H1 (cell line): ENCODE results near the gene MAML1. TPM values are rescaled to one million over a fixed set of nuclear protein-coding genes. Genes with fewer than 3 reads are reported as not detected.

Experiments
- CTCF ChIA-PET: fragments of 300-600 bp; sonication (Branson Sonifier 250); formaldehyde crosslinking; loops from one replicate; lab custom pipeline; 2021; ENCODE audit not compliant: partially characterized antibody; lab: Charles Lee
- POLR2A ChIA-PET: fragments of 300-600 bp; sonication (Branson Sonifier 250); formaldehyde crosslinking; loops from one replicate; lab custom pipeline; 2021; ENCODE audit warnings: inconsistent platforms; ENCODE audit not compliant: partially characterized antibody; lab: Charles Lee
- DNase-seq, 2 experiments: peaks; one replicate each; pipeline versions ENCODE4 v3.0.0 to v3.0.0-alpha.2; 2010 to 2022; ENCODE audit warnings: low spot score in 2 of 2, low read depth in 1 of 2, mixed read lengths in 1 of 2
- FAIRE-seq: peaks from 2 replicates; lab custom pipeline; 2011; peaks lifted over from hg19 to GRCh38; lab: Jason Lieb, UNC
- H2AFZ ChIP-seq: 2 replicates; pipeline ENCODE4 v1.8.1; 2012; ENCODE audit warnings: low read length, inconsistent platforms
- H2AK5ac ChIP-seq: 2 replicates; pipeline ENCODE4 v1.6.1; 2013; ENCODE audit warnings: low read depth, low read length
- H2BK120ac ChIP-seq: replicated peaks from 2 replicates; pipeline ENCODE3; 2013; ENCODE audit warnings: low read depth, low read length, inconsistent platforms
- H2BK12ac ChIP-seq: 2 replicates; pipeline ENCODE4 v1.6.1; 2013; ENCODE audit warnings: low read depth, low read length
- H2BK15ac ChIP-seq: 2 replicates; pipeline ENCODE4 v1.6.1; 2013; ENCODE audit warnings: low read length
- H2BK20ac ChIP-seq: 2 replicates; pipeline ENCODE4 v1.6.1; 2013; ENCODE audit warnings: low read length
- H2BK5ac ChIP-seq: 2 replicates; pipeline ENCODE4 v1.6.1; 2013; ENCODE audit warnings: low read depth, low read length
- H3K14ac ChIP-seq: 2 replicates; pipeline ENCODE4 v1.6.1; 2013; ENCODE audit warnings: inconsistent platforms; ENCODE audit not compliant: insufficient read length
- H3K18ac ChIP-seq: 2 replicates; pipeline ENCODE4 v1.6.1; 2013; ENCODE audit warnings: low read length; ENCODE audit errors: extremely low read depth
- H3K23ac ChIP-seq: 2 replicates; pipeline ENCODE4 v1.6.1; 2013; ENCODE audit warnings: inconsistent platforms; ENCODE audit not compliant: insufficient read length
- H3K23me2 ChIP-seq: 2 replicates; pipeline ENCODE4 v1.6.1; 2013; ENCODE audit warnings: low read depth, low read length
- H3K27ac ChIP-seq: 2 replicates; pipeline ENCODE4 v1.6.1; 2011; ENCODE audit warnings: low read depth, low read length, inconsistent platforms
- H3K27me3 ChIP-seq, 4 experiments: replicated peaks in 1 of 4; 1 replicate in 1 of 4; 2 replicates in 3 of 4; pipeline versions ENCODE4 v1.6.1 to v1.8.1; 2011 to 2013; ENCODE audit warnings: low read length in 3 of 4, mild to moderate bottlenecking in 3 of 4, inconsistent platforms in 2 of 4, mixed read lengths in 2 of 4, moderate library complexity in 1 of 4; ENCODE audit not compliant: control insufficient read depth in 3 of 4, insufficient read depth in 3 of 4; ENCODE audit errors: extremely low read depth in 1 of 4
- H3K36me3 ChIP-seq, 4 experiments: 2 replicates each; pipeline versions ENCODE4 v1.6.1 to v1.8.1; 2011 to 2013; ENCODE audit warnings: mild to moderate bottlenecking in 4 of 4, low read length in 3 of 4, moderate library complexity in 2 of 4, control low read depth in 1 of 4, inconsistent platforms in 1 of 4; ENCODE audit not compliant: insufficient read depth in 4 of 4, control insufficient read depth in 2 of 4
- H3K4ac ChIP-seq: replicated peaks from 2 replicates; pipeline ENCODE3; 2013; ENCODE audit warnings: low read length, low read depth, mixed read lengths, inconsistent platforms; ENCODE audit not compliant: insufficient read length
- H3K4me1 ChIP-seq, 4 experiments: replicated peaks in 1 of 4; 1 replicate in 1 of 4; 2 replicates in 3 of 4; pipeline versions ENCODE4 v1.6.1 to v1.8.1; 2011 to 2013; ENCODE audit warnings: low read length in 3 of 4, inconsistent platforms in 2 of 4, mixed read lengths in 1 of 4; ENCODE audit not compliant: insufficient read depth in 4 of 4, control insufficient read depth in 3 of 4
- H3K4me2 ChIP-seq, 2 experiments: 2 replicates each; pipeline versions ENCODE4 v1.6.1 to v1.8.1; 2011 to 2013; ENCODE audit warnings: low read depth in 2 of 2, low read length in 2 of 2, control low read depth in 1 of 2, inconsistent platforms in 1 of 2, mild to moderate bottlenecking in 1 of 2; ENCODE audit not compliant: insufficient read depth in 1 of 2
- H3K4me3 ChIP-seq, 4 experiments: fragments of 200-600, 300-600 bp in 1 of 4; sonication (generic), shearing (Covaris generic), sonication (Bioruptor Twin) in 1 of 4; 2 replicates each; pipeline versions ENCODE4 v1.5.1 to v1.8.1; 2011 to 2016; ENCODE audit warnings: low read length in 4 of 4, low read depth in 3 of 4, control low read depth in 2 of 4, inconsistent platforms in 2 of 4, mild to moderate bottlenecking in 2 of 4, mixed read lengths in 1 of 4, moderate library complexity in 1 of 4; ENCODE audit not compliant: insufficient read depth in 2 of 4; ENCODE audit errors: extremely low read depth in 1 of 4
- H3K56ac ChIP-seq: replicated peaks from 2 replicates; pipeline ENCODE3; 2013; ENCODE audit warnings: low read depth, mild to moderate bottlenecking, mixed read lengths, low read length, inconsistent platforms; ENCODE audit not compliant: insufficient read length
- H3K79me1 ChIP-seq: 2 replicates; pipeline ENCODE4 v1.6.1; 2013; ENCODE audit warnings: low read depth, low read length, control low read depth
- H3K79me2 ChIP-seq, 2 experiments: 2 replicates each; pipeline versions ENCODE4 v1.6.1 to v1.8.1; 2012 to 2013; ENCODE audit warnings: low read length in 2 of 2, mild to moderate bottlenecking in 2 of 2, inconsistent platforms in 1 of 2; ENCODE audit not compliant: insufficient read depth in 2 of 2, control insufficient read depth in 1 of 2
- H3K9ac ChIP-seq, 4 experiments: replicated peaks in 1 of 4; 1 replicate in 1 of 4; 2 replicates in 3 of 4; pipeline versions ENCODE4 v1.6.1 to v1.8.1; 2011 to 2013; ENCODE audit warnings: low read depth in 3 of 4, low read length in 3 of 4, control low read depth in 2 of 4, mild to moderate bottlenecking in 2 of 4, moderate library complexity in 2 of 4, inconsistent platforms in 1 of 4; ENCODE audit errors: extremely low read depth in 1 of 4
- H3K9me3 ChIP-seq, 2 experiments: 2 replicates each; pipeline versions ENCODE4 v1.6.1 to v1.8.1; 2012 to 2013; ENCODE audit warnings: mild to moderate bottlenecking in 2 of 2, moderate library complexity in 2 of 2, control low read depth in 1 of 2, inconsistent platforms in 1 of 2, low read depth in 1 of 2, low read length in 1 of 2, mixed read lengths in 1 of 2; ENCODE audit not compliant: insufficient read depth in 2 of 2
- H4K20me1 ChIP-seq, 2 experiments: replicated peaks in 1 of 2; 2 replicates each; pipeline versions ENCODE3 to v1.8.1; 2011 to 2013; ENCODE audit warnings: inconsistent platforms in 2 of 2, low read length in 2 of 2, mild to moderate bottlenecking in 1 of 2; ENCODE audit not compliant: insufficient read depth in 2 of 2, control insufficient read depth in 1 of 2
- H4K5ac ChIP-seq: 2 replicates; pipeline ENCODE4 v1.6.1; 2013; ENCODE audit warnings: low read length, low read depth, mixed read lengths, inconsistent platforms; ENCODE audit not compliant: insufficient read length
- H4K8ac ChIP-seq: 2 replicates; pipeline ENCODE4 v1.8.0; 2013; ENCODE audit warnings: mild to moderate bottlenecking, moderate library complexity, low read length, inconsistent platforms; ENCODE audit not compliant: insufficient read depth; ENCODE audit errors: extremely low read depth
- H4K91ac ChIP-seq: replicated peaks from 2 replicates; pipeline ENCODE3; 2013; ENCODE audit warnings: low read length, mixed read lengths, inconsistent platforms; ENCODE audit not compliant: insufficient read length
- ASH2L ChIP-seq: fragments of 200-600, 300-600 bp; sonication (generic); IDR thresholded peaks from one replicate; pipeline ENCODE4 v1.7.1; 2017; ENCODE audit warnings: low read length
- EGR1 ChIP-seq: IDR thresholded peaks from 2 replicates; pipeline ENCODE4 v1.6.1; 2011; ENCODE audit warnings: low read depth, low read length, borderline replicate concordance
- GTF2F1 ChIP-seq: IDR thresholded peaks from 2 replicates; pipeline ENCODE4 v1.6.1; 2012; ENCODE audit warnings: low read depth, low read length, improper control_type of control experiment, borderline replicate concordance
- WGBS, 2 experiments: shearing (Covaris generic) in 1 of 2; methylation state at CpG; one replicate each; pipeline versions ENCODE4 v1.1.6 to v1.1.7; 2013 to 2015; ENCODE audit warnings: low lambda C conversion rate in 2 of 2, mixed read lengths in 2 of 2, inconsistent platforms in 1 of 2, low coverage in 1 of 2, missing lambda C conversion rate in 1 of 2; ENCODE audit not compliant: insufficient replicate concordance in 2 of 2, insufficient coverage in 1 of 2, insufficient read length in 1 of 2; ENCODE audit errors: extremely low coverage in 1 of 2, missing lambda C conversion rate in 1 of 2; 5-methylcytosine and 5-hydroxymethylcytosine counted together
- polyA plus RNA-seq, 7 experiments: library from polyadenylated mRNA; depleted of rRNA in 3 of 7; stranded (reverse) in 5 of 7; unstranded in 2 of 7; fragments of >200 nt in 5 of 7; fragments of 200-250 nt in 2 of 7; gene quantifications; 1 replicate in 5 of 7; 2 replicates in 1 of 7; 4 replicates in 1 of 7; pipeline versions ENCODE4 v1.2.1 to v1.2.3, GENCODE V29; 2011 to 2013; ENCODE audit warnings: missing spikeins in 2 of 7, mixed read lengths in 2 of 7
- total RNA-seq: library from RNA; stranded (reverse); fragmentation: NEBNext Ultra II Directional; extraction: Animal tissue kit (Norgen Biotek cat#: 25700); gene quantifications from 2 replicates; pipeline ENCODE4 v1.2.1, GENCODE V29; 2021
- TF ChIP-seq, protein P1 (sequence below): IDR thresholded peaks from 2 replicates; pipeline ENCODE4 v1.6.1; 2012; ENCODE audit warnings: inconsistent platforms

Gene MAML1
- total and polyA plus RNA-seq, 2 of the 8 experiments (the other 6 are each of a cell fraction or from before 2014, with no cell fraction given) = 17.1 to 41.9 TPM

DNA sequence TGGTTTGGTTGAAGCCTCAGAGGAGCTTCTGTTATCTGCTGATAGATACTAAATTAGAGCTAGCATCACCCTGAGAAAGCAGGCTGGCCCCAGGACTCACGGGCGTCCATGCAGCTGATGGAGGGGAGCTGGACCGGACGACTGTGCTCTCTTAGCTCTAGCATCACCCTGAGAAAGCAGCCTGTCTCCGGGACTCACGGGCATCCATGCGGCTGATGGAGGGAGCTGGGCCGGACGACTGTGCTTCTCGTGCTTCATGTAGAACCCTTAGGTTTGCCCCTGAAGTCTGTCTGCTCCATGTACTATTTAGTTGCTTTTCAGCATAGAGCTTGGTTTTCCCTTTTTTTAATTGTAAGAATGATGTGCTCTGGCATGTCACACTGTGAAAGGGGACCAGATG, 44.8 kb downstream of the MAML1 start:
- ChIA-PET CTCF (interaction anchor here (0.7 to 6.7 kb wide), 9 partner anchors 10 to 45 kb away, joined by 3 to 53 read pairs (median 5); partner anchors contain the start of genes LTC4S and MAML1), POLR2A (interaction anchor here (0.7 to 2.2 kb wide), 7 partner anchors 10 to 1570 kb away, joined by 3 to 10 read pairs (median 3); no protein-coding TSS in a partner anchor)
- H2BK5ac ChIP-seq = no peak overlapping the region
- no peaks in the 10 kb centered on the region for H3K4me1 ChIP-seq
- H3K36me3 ChIP-seq = peaks cover 14 to 37% (median 33%) of the 10 kb centered on the region in 4 experiments; a peak in 7 of 8 replicates
- no peaks in the 10 kb centered on the region for H3K23me2 ChIP-seq
- H2BK120ac ChIP-seq = no peak overlapping the region
- H4K91ac ChIP-seq = no peak overlapping the region
- no peak overlapping the region for H3K4me3 ChIP-seq
- no peaks in the 10 kb centered on the region; the same call in 1 of the 2 replicates for H3K79me1 ChIP-seq
- H4K8ac ChIP-seq = no peak overlapping the region; the same call in 1 of the 2 replicates
- H2BK20ac ChIP-seq = no peak overlapping the region
- no peaks in the 10 kb centered on the region for H3K9me3 ChIP-seq
- H2BK15ac ChIP-seq = no peak overlapping the region
- H2AK5ac ChIP-seq = no peak overlapping the region
- no peak overlapping the region for H3K4ac ChIP-seq
- H4K5ac ChIP-seq = no peak overlapping the region
- 95% methylated on average over 10 of the region's 10 CpGs; no CpG with 5 or more reads in 1 of the 2 experiments for WGBS, 2 experiments
- no peaks in the 10 kb centered on the region for H3K27me3 ChIP-seq
- no peak overlapping the region for H3K56ac ChIP-seq
- peaks cover 0 to 4% of the 10 kb centered on the region in 2 experiments for H4K20me1 ChIP-seq
- FAIRE-seq = no peak
- H3K14ac ChIP-seq = no peak overlapping the region
- no peak overlapping the region for H3K9ac ChIP-seq
- no peak overlapping the region for H2AFZ ChIP-seq
- H2BK12ac ChIP-seq = no peak overlapping the region
- H3K4me2 ChIP-seq = no peak overlapping the region
- DNase-seq = no peak
- no peak overlapping the region for H3K27ac ChIP-seq
- no peak overlapping the region for H3K23ac ChIP-seq
- no peaks in the 10 kb centered on the region for H3K79me2 ChIP-seq
- H3K18ac ChIP-seq = no peak overlapping the region
- TF ChIP-seq EGR1 (no peak), GTF2F1 (no peak), ASH2L (no peak)
- TF ChIP-seq, protein P1, sequence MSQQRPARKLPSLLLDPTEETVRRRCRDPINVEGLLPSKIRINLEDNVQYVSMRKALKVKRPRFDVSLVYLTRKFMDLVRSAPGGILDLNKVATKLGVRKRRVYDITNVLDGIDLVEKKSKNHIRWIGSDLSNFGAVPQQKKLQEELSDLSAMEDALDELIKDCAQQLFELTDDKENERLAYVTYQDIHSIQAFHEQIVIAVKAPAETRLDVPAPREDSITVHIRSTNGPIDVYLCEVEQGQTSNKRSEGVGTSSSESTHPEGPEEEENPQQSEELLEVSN = no peak
